Measurements from ENCODE around the gene TET3.

TET3 gene

DNA sequence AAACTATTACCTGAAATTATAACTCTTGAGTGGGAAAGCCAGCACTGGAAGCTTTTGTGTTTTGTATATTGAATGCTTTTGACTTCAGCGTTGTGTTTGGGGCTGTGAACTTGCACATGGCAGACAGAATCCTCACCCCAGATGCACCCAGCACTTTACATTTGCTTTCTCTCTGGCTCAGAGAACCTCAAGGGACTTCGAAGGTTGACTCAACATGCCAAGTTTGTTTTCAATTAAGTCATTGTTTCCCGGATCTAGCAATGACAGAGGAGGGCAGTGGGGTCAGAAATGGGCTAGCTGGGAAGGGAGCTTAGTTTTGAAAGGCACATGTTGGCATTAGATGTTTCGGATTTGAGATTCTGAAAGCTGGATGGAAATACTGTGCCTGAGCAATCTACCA is 22.4 kb downstream of the TET3 start:
- no peak for DNase-seq

GRCh38 chr2:74007711-74008110 is 23.0 kb downstream of the TET3 start:
- DNase-seq: no peak

DNA sequence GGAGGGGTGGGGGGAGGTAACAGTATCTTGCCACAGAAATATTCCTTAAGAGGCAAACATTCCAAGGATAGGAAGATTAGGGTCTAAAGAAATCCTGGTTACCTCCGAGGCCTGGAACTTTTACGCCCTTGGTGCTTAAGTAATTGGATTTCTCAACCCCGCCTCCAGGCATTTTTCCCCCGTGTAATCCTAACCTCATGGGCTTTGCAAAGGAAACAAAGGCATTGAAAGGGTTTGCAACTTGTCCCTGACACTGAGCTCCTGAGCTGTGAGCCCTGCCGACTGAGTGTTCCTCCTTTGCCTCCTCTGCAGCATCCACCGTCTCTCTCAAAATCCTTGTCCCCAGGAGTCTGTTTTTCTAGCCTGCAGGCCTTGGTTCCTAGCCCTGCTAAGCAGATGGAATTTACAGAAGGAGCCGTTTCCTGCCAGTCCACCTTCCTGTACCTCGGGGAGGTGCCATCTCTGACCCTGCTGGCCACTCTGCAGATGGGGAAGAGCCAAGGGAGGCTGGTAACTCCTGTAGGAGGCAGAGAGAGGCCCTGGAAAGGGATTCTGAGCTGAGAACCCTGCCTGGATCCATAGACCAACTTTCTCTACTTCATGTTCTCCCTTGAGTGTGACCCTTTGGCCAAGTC is 24.2 kb downstream of the TET3 start:
- no peak for DNase-seq

- DNase-seq: no peak
Measured at GRCh38 chr2:74009577-74009976, 24.9 kb downstream of the TET3 start.

DNA sequence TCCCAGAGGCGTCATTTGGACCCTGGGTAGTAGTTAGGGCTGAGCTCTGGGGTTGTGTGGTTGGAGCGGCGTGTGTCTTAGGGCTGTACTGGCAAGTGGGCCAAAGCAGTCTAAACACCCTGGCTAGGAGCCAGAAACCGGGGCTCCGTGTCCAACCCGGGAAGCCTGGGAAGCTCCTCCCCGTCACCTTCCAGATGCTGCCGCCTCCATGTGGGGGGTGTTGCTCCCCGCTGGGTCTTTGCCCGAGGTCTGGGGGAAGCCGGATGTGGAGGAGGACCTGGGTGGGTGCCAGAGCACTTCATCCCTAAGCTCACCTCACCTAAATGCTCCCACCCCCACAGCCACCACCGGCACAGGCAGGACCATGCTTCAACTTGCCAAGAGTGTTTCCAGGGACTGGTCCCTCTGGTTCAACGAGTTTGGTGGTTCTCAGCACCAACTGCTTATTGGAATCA is 25.4 kb downstream of the TET3 start:
- no peak for DNase-seq

GRCh38 chr2:74011246-74011645 is 26.5 kb downstream of the TET3 start:
- no peak for DNase-seq

GRCh38 chr2:74014813-74015212 is 30.1 kb downstream of the TET3 start:
- no peak for DNase-seq

GRCh38 chr2:74017223-74017622 is 32.5 kb downstream of the TET3 start:
- no peak for DNase-seq

DNA sequence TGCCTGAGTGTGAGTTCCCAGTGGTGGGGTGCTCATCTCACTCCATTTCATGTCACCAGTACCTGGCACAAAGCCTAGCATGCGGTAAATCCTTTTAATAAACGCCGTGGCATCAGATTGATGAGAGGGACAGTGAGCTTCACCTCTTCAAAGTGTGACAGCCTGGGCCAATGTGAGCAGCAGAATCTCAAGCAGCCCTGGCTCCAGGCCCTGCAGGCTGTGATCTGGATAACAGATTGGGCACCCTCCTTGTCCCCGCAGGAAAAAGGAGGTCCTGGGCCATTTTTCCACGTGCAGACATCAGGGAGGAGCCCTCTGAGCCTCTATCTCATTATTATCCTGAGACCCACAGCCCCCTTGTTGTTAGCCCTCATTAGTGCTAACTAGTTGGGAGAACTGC is 34.8 kb downstream of the TET3 start:
- DNase-seq: no peak

DNA sequence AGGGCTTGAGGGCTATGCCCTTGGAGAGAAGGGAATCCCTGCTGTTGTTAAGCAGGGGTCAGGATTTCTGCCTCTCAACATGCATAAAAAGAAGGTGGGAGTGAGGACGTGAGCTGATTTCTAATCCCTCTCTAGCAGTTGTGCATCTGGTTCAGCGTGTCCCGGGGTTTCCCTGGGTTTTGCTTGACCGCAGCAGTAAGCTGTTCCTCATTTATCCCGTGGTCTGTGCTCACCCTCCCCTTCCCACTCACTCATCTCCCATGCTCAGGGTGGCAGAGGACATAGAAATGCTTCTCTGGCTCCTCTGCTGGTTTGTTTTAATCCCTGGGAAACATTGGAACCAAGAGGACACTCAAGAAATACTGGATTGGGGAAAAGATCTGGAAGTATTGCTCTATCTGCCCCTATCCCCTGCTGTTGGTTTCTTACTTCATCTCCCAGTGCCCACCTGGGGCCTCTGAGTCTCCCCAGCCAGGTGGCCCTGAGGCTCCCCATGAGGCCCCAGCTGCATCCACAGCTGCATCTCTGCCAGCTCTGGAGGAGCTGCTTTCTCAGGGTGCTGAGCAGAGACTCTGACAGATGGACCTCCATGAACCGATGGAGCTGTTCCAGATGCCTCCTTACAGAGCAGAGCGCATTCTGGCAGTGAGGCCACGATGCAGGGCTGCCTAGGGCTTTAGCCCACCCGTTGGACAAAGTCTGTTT is 36.1 kb downstream of the TET3 start:
- no peak for DNase-seq

- no peak for DNase-seq
Measured at GRCh38 chr2:74021407-74021755, 36.7 kb downstream of the TET3 start.

- no peak for DNase-seq
Measured at GRCh38 chr2:74024216-74024615, 39.5 kb downstream of the TET3 start.

GRCh38 chr2:74025971-74026612 is 41.4 kb downstream of the TET3 start:
- DNase-seq: no peak

- no peak for DNase-seq
Measured at GRCh38 chr2:74026687-74027241, 42.1 kb downstream of the TET3 start.

DNA sequence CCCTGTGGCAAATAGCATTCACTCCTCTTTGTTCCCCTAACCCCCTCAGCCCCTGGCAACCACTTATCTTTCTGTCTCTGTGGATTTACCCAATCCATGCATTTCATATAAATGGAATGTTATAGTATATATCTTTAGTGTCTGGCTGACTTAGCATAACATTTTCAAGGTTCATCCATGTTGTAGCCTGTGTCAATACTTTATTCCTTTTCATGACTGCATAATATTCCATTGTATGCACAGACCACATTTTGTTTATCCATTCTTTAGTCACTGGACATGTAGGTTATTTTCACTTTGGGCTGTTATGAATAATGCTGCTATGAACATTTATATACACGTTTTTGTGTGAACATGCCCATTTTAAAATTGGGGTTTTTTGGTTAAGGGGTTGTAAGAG is 42.8 kb downstream of the TET3 start:
- DNase-seq: no peak

GRCh38 chr2:74028290-74028689 is 43.6 kb downstream of the TET3 start:
- no peak for DNase-seq

- DNase-seq: no peak
Measured at GRCh38 chr2:74028741-74029140, 44.0 kb downstream of the TET3 start.

DNA sequence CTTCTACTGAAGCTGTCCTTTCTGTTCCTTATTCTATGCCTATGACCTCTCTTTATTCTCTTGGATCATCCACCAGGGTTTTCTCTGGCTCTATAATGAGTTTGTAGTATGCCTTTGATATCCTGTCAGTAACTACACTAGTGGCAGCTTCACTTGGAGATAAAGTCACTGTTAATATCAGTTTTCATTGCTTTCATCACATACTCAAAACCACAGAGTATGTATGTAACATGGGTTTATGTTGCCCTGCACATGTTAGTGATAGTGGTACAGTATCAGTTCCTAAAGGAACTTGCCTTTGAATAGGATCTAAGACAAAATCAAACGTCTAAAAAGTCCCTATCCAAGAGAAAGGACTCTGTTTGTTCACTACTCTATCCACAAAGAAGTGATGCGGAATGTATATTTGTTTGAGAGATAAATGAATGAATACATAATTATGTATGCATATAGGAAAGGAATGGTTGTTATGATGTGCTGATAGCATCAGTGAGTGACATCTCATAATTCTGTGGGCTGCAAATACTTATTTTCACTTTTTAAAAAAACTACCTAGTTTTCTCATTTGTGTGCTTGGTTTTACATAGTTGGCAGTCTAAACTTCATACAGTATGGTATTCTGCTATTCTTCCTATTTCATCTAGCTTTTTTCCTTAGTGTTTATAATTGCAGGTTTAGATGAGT is 45.1 kb downstream of the TET3 start:
- no peak for DNase-seq

- DNase-seq: no peak
Measured at GRCh38 chr2:74031221-74031620, 46.5 kb downstream of the TET3 start.

DNA sequence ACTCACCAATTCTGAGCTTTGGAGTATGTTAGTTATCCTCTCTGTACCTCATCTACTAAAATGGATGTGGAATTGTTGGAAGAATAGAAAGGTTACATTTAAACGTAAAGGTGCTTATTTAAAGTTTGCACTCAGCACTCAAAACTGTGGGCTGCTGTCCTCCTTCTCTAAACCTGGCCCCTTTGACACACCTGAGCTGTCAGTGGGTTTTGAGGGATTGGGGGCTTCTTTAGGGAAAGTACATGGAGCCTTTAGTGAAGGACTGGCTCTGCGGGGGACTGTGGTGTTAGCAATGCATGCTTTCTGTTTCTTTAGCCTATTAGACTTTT is 47.2 kb downstream of the TET3 start:
- DNase-seq: no peak

DNA sequence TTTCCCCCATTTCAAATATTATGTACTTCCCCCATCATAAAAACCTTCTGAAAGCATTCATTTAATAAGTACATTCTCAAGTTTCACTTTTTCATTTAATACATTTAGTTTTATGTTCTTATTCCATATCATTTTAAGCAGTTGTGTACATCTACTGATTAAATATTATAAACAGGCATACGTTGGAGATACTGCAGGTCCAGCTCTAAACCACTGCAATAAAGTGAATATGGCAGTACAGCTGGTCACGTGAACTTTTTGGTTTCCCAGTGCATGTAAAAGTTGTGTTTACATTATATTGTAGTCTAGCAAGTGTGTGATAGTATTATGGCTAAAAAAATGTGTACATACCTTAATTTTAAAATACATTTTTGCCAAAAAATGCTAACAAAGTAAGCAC is 48.7 kb downstream of the TET3 start:
- no peak for DNase-seq
